Measurements from ENCODE around the gene TCN2.
"Not testable (repeated sequence)": the region's sequence is repeated elsewhere in the genome, so short reads cannot be mapped to it uniquely, and the experiment has no call there.

Gene TCN2

DNA sequence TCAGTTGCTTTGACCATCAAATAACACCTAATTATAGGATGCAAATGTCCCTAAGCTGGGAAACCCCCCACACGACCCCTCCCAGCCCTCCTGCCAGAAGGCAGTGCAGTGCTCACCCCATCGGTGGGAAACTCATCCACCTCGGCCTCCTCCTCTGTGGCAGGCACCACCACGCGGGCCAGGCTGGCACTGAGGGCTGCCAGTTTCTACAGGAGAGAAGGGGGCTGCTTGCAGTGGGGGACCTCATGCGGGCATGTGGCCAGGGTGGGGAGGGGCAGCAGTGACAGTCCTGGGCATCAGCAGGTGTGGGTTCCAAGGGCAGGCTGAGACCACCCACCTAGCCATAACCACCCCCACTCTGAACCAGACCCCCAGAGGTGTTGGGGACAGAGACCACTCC lies 26.1 kb upstream of the TCN2 start:
- no peak for DNase-seq

GRCh38 chr22:30582051-30582450 lies 24.9 kb upstream of the TCN2 start:
- no peak for DNase-seq

DNA sequence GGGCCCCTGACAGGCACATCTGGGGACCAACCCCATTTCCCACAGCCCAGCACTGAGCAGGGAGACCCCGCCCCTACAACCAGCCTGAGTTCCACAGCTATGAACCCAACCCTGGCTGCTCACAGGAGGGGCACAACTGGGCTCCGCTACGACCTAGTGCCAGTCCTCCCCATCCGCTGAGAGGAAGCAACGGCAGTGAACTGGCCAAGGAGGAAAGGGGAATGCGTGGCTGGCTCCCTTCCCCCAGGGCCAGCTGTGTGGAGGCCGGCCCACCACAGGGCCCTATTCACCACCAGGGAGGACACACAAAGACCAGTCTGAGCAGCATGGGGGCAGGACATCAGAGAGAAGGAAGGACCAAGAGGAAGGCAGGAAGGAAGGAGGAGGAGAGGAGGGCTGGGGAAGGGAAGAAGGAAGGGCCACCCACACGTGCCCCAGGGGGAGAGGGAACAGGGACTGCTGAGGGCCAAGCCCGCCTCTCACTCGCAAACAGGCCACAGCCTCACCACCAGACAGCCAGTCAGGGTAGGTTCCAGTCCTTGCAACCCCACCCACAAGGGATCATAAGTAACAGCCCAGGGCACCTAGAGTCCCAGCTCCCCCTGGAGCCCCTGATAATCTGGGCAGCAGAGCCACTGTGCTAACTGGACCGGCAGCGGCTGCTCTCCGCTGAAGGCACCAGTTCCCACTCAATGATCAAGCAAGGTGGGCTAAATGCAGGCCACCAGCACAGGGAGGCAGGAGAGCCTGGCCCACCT lies 24.0 kb upstream of the TCN2 start:
- no peak for DNase-seq

GRCh38 chr22:30584441-30584840 lies 22.5 kb upstream of the TCN2 start:
- DNase-seq, result no peak

DNA sequence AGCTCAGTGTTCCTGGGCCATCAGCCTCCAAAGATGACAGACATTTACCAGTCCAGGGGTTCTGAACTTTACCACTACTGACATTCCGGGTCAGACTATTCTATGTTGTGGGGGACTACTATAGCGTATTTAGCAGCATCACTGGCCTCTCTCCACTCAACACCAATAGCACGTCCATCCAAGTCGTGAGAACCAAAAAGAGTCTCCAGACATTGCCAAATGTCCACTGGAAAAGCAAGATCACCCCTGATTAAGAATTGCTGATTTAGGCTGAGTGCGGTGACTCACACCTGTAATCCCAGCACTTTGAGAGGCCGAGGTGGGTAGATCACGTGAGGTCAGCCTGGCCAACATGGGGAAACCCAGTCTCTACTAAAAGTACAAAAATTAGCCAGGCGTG lies 20.6 kb upstream of the TCN2 start:
- no peak for DNase-seq

- DNase-seq, result peak; percentile 10
Measured at GRCh38 chr22:30591191-30591587, 15.8 kb upstream of the TCN2 start.

GRCh38 chr22:30591588-30592359 lies 15.2 kb upstream of the TCN2 start, which contains the start of gene PES1:
PES1 (minus strand) TSS chr22:30591910; CDS start chr22:30591833, 77 bp downstream.
- peak; percentile 97 for DNase-seq

- DNase-seq, result not testable (repeated sequence)
Measured at GRCh38 chr22:30592360-30592713, 14.6 kb upstream of the TCN2 start.

DNA sequence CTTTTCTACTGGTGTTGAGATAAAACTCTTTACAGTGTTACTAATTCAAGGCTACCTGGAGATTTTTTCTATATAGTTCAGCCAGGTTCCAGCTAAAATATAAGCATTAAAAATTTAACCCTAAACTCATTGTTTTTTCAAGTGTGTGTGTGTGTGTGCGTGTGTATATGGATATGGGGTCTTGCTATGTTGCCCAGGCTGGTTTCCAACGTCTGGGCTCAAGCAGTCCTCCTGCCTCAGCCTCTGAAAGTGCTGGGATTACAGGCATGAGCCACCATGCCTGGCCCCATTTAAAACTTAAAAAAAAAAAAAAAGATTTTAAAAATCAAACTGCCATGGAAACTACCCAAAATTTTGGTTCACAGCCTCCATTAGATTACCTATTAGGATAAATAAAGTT lies 10.8 kb upstream of the TCN2 start:
- no peak for DNase-seq

GRCh38 chr22:30596886-30597285 lies 10.1 kb upstream of the TCN2 start:
- DNase-seq, result no peak

DNA sequence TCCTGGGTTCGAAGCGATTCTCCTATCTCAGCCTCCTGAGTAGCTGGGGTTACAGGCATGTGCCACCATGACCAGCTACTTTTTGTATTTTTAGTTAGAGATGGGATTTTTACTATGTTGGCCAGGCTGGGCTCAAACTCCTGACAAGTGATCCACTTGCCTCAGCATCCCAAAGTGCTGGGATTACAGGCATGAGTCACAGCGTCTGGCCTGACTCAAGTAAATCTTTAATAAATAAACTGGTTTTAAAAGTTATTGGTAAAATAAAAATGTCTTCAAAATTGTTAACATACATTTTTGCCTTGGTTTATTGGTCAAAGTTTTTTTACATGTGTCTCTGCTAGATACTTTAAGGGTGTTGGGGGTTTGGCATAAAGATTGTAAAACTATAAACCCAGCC lies 8.0 kb upstream of the TCN2 start:
- no peak for DNase-seq

DNA sequence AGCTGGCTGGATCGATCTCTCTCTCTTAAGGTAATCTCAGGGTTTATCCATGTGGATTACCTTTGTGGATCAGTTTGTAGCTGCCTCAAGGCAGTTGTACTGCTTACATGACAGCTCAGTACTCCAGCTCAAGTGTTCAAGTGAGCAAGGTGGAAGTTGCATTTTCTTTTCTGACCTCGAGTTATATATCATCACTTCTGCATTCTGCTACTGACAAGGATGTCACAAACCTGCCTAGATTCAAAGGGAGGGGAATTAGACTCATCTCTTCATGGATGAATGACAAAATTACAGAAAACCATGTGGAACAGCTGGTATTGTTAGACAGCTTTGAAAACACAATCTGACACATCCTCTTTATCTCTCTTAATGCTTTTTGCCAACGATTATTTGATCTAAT lies 6.1 kb upstream of the TCN2 start:
- DNase-seq, result no peak

DNA sequence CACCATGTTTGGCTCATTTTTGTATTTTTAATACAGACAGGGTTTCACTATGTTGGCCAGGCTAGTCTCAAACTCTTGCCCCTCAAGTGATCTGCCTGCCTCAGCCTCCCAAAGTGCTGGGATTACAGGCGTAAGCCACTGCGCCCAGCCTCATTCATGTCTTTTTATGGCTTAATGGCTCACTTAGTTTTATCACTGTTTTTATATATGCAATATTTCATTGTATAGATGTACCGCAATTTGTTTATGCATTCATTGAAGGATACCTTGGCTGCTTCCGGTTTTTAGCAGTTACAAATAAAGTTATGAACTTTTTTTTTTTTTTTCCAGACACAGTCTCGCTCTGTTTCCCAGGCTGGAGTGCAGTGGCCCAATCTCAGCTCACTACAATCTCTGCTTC lies 5.5 kb upstream of the TCN2 start:
- DNase-seq, result no peak

DNA sequence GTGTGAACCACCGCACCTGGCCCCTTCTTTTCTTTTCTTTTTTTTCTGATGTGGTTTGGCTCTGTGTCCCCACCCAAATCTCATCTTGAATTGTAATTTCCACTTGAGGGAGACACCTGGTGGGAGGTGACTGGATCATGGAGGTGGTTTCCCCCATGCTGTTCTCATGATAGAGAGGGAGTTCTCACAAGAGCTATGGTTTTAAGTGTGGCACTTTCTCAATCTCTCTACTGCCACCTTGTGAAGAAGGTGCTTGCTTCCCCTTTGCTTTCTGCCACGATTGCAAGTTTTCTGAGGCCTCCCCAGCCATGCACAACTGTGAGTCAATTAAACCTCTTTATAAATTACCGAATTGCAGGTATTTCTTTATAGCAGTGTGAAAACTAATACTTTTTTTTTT lies 4.9 kb upstream of the TCN2 start:
- peak; percentile 27 for DNase-seq

DNA sequence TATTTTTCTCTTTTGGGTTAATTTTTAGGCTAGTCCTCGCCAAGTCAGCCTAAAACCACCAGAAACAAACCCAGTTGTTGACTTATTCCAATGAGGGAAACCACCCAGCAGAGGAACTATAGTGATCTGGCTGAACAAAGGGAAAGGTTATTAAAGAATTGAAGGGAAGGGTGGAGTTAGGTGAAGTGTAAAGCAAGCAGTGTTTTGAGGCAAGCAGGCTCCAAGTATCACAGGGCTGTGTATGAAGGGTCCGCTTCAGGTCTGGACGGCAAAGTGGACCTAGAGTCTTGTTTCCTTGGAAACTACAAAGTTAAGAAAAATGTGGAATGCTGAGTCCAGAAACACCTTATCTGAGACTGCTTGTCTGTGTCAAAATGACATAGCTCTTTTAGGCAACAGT lies 3.2 kb upstream of the TCN2 start:
- no peak for DNase-seq

GRCh38 chr22:30604723-30605122 lies 2.3 kb upstream of the TCN2 start:
- no peak for DNase-seq

GRCh38 chr22:30605449-30606110 lies 1.4 kb upstream of the TCN2 start:
- DNase-seq, result peak; percentile 52

- DNase-seq, result no peak
Measured at GRCh38 chr22:30607300-30607930, 441 bp downstream of the TCN2 start.

DNA sequence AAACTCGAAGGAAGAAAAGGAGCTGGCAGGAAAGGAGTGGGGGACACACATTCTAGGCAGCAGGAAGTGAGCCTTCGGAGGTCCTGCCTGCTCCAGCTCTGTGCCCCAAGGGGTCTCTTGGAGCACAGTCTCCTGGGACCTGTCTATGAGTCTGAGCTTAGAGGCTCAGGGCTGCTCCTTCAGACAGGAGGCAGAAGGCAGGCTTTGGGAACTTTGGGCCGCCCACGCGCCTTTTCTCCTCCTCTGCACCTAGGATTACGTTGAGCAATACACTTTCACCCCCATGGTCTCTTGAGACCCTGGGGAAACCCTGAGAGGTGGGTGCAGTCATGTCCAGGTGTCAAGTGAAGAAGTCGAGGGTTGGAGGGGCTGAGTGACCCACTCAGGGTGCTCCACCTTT lies 965 bp downstream of the TCN2 start:
- DNase-seq, result no peak

- DNase-seq, result no peak
Measured at GRCh38 chr22:30609260-30610185, 2.5 kb downstream of the TCN2 start.

GRCh38 chr22:30610299-30610698 lies 3.3 kb downstream of the TCN2 start:
- no peak for DNase-seq

GRCh38 chr22:30611197-30611596 lies 4.2 kb downstream of the TCN2 start:
- DNase-seq, result no peak
